Fibroblast of skin of left quadriceps (primary cell): Measurements from ENCODE around the gene STC2.

Source experiments
- DNase-seq, 2 experiments: peaks; one replicate each; pipeline ENCODE4 v3.0.0-alpha.2; 2013; ENCODE audit warnings: low read depth in 2 of 2

Gene STC2

DNA sequence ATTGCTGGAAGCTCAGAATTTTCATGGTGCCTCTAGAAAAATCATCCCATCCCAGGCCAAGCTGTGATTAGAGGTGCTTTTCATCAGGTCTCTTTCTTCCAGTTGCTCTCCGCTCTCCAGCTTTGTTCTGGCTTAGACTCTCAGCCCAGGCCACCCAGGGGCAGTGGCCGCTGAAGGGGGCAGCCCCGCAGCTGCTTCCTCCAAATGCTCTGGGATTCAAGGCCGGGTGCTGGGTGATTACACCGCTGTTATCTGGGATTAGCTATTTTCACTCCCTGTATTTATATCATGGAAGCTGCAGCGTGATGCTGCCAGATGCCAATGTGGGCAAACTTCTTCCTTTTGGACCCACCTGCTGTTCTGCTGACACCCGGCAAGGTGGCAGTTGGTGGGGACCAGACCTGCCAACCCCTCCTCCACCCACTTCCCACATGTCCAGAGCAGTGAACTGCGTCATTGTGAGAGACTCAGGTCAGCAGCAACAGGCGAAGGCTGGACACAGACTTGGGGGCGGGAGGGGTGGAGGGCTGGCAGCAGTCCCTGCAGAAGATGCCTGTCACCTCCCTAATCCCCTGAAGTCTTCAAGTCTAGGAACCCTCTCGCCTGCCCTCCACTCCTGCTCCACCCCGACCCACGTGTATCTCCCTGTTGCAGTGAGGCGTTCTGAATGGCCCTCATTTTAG is 59.3 kb downstream of the STC2 start:
- DNase-seq = no peak

DNA sequence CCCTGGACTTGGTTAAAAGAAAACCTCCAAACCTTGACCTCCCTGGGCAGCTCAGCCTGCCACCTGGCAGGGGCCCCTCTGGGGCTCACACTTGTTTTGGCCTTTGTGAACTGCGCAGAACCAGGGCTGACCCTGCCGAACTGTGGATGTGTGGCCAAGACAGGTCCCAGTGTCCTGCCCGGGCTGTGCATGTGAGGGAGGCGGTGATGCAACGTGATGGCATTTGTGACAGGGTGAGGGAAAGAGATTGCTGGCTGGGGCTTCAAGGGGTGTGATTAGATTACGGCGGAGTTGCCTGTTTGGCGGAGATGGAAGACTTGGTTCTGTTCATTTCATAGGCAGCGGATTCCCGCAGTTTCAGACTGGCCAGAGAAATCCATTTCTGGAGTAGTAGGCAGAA is 62.8 kb downstream of the STC2 start:
- DNase-seq = no peak
